Measurements from ENCODE around the gene MAPK4. TPM values are rescaled to one million over a fixed set of nuclear protein-coding genes. Genes with fewer than 3 reads are reported as not detected.

MAPK4 gene
- total and polyA plus RNA-seq, 2 of the 4 experiments (the other 2 are of a cell fraction): not detected

DNA sequence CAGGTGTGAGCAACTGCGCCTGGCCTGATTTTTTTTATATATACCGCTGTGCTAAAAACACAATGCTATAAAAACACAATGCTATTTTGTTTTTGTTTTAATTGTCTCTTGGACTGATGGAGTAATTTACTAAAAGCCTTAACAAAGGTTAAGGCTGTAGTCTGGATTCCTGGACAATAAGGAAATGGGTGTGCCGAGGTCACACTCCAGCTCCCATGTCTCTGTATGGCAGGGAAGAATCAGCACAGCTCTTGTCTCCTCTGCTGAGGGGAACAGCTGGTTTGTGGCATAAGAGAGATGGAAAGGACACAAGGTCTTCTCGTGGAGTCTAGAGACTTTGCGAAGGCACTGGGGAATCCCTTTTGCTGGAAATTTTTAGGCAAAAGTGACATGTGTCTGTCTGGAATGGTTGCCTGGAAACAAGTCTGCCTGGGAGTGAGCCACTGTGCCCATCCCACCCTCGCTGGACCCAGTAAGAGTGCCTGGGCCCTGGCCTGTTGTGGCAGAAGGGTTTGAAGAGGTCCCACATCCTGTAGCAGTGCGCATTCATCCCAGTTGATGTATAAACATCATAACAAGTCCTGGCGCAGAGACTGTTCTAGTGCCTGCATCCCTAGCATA lies 73.1 kb downstream of the MAPK4 start:
- no peak overlapping the region for H3K14ac ChIP-seq (replicated peaks; ENCODE audit: low read depth, low read length)
- dilution Hi-C loops (cut with HindIII; ENCODE audit: low sequenced_read_pairs, unreplicated experiment): no loop called here
- in situ Hi-C loops (cut with MboI; ENCODE audit: low sequenced_read_pairs): no loop called here

More for the DNA sequence above, 73.1 kb downstream of the MAPK4 start:
- H3K4me3 ChIP-seq (ENCODE audit: insufficient read depth, low read depth, low read length): no peak overlapping the region
- no peaks in the 10 kb centered on the region for H3K27me3 ChIP-seq (ENCODE audit: control insufficient read depth, insufficient read depth, low read length)
- H3K79me1 ChIP-seq (ENCODE audit: low read depth in 1 of 2, low read length in 2 of 2): no peaks in the 10 kb centered on the region
- WGBS, 2 experiments (ENCODE audit: extremely low coverage in 2 of 2, insufficient read length in 1 of 2): 83% methylated on average over 2 of the region's 8 CpGs; no CpG with 5 or more reads in 1 of the 2 experiments
- peak overlapping the region; percentile 41 for H2AFZ ChIP-seq (replicated peaks; ENCODE audit: low read length, poor library complexity)
- no peak overlapping the region for H4K91ac ChIP-seq (ENCODE audit: insufficient read depth, low read depth, low read length)
- H4K20me1 ChIP-seq (ENCODE audit: insufficient read depth, low read length): no peaks in the 10 kb centered on the region
- no peak overlapping the region for H2AK9ac ChIP-seq (replicated peaks; ENCODE audit: low read depth, low read length, poor library complexity)
- no peak overlapping the region for H2AK5ac ChIP-seq (ENCODE audit: low read depth, low read length)
- no peak overlapping the region for H3K18ac ChIP-seq (ENCODE audit: low read depth, low read length)
- H3K36me3 ChIP-seq (ENCODE audit: control insufficient read depth, insufficient read depth, low read length): no peaks in the 10 kb centered on the region
- intact Hi-C loops (cut with micrococcal nuclease): no loop called here
- no peak overlapping the region for H3K4ac ChIP-seq (ENCODE audit: low read depth, low read length)
- no peak overlapping the region for H4K5ac ChIP-seq (ENCODE audit: low read depth, low read length)
- no peak overlapping the region for H2BK15ac ChIP-seq (ENCODE audit: low read depth, low read length)
- no peak overlapping the region for H3K23ac ChIP-seq (ENCODE audit: low read depth, low read length)
- H2BK120ac ChIP-seq (ENCODE audit: low read depth, low read length): no peak overlapping the region
- no peak overlapping the region for H3K27ac ChIP-seq (ENCODE audit: insufficient read depth, low read length)
- ATAC-seq (ENCODE audit: low read depth) (no peak), DNase-seq (no peak)
- H3K9me3 ChIP-seq (ENCODE audit: control insufficient read depth, insufficient read depth, low read length): no peaks in the 10 kb centered on the region
- ChIA-PET CTCF (interaction anchor here (0.7 kb wide), 1 partner anchor 73 kb away, joined by 3 read pairs; the partner anchor contains the start of gene MAPK4), POLR2A (ENCODE audit: unreplicated experiment) (no interaction called here)
- H3K9me1 ChIP-seq (ENCODE audit: insufficient read depth, low read length): no peaks in the 10 kb centered on the region
- H4K8ac ChIP-seq (ENCODE audit: low read depth in 2 of 2, low read length in 2 of 2): no peak overlapping the region
- no peaks in the 10 kb centered on the region for H3K4me1 ChIP-seq (ENCODE audit: control insufficient read depth, insufficient read depth, low read length)
- no peak overlapping the region for H3K4me2 ChIP-seq (ENCODE audit: low read depth, low read length)
- H2BK5ac ChIP-seq (ENCODE audit: low read depth, low read length, poor library complexity, severe bottlenecking): no peak overlapping the region
- TF ChIP-seq MAZ (IDR thresholded peaks at IDR 0.05; ENCODE audit: borderline replicate concordance, low read depth, low read length) (no peak), POLR2A (IDR thresholded peaks at IDR 0.05; ENCODE audit: low read depth, low read length) (no peak), BHLHE40 (IDR thresholded peaks at IDR 0.05; ENCODE audit: low read depth, low read length) (no peak), RCOR1 (IDR thresholded peaks at IDR 0.05; ENCODE audit: insufficient replicate concordance, low read length) (no peak), RAD21 (IDR thresholded peaks at IDR 0.05; ENCODE audit: low read length) (no peak), FOS (IDR thresholded peaks at IDR 0.05; ENCODE audit: low read depth, low read length) (no peak), ELK1 (IDR thresholded peaks at IDR 0.05; ENCODE audit: borderline replicate concordance, low read depth, low read length) (no peak), MAFK (IDR thresholded peaks at IDR 0.05; ENCODE audit: low read depth, low read length) (no peak), CEBPB (IDR thresholded peaks at IDR 0.05; ENCODE audit: low read depth, low read length) (no peak), RFX5 (IDR thresholded peaks at IDR 0.05; ENCODE audit: low read depth, low read length) (no peak), MXI1 (IDR thresholded peaks at IDR 0.05; ENCODE audit: borderline replicate concordance, low read depth, low read length) (no peak), SMC3 (IDR thresholded peaks at IDR 0.05; ENCODE audit: low read depth, low read length) (no peak), CTCF (conservative IDR thresholded peaks at IDR 0.05; ENCODE audit: low read depth, low read length) (no peak)
- TF ChIP-seq, protein P1, sequence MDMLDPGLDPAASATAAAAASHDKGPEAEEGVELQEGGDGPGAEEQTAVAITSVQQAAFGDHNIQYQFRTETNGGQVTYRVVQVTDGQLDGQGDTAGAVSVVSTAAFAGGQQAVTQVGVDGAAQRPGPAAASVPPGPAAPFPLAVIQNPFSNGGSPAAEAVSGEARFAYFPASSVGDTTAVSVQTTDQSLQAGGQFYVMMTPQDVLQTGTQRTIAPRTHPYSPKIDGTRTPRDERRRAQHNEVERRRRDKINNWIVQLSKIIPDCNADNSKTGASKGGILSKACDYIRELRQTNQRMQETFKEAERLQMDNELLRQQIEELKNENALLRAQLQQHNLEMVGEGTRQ (IDR thresholded peaks at IDR 0.05; ENCODE audit: low read depth, low read length): no peak
- no peak overlapping the region for H3K9ac ChIP-seq (ENCODE audit: low read depth, low read length)
- H2BK20ac ChIP-seq (ENCODE audit: low read depth, low read length): no peak overlapping the region
- no peak overlapping the region for H3K56ac ChIP-seq (ENCODE audit: extremely low read depth, insufficient read depth, low read length)
- no TSS peak for BruUV-seq (replicated peaks)
